GM18867 (cell line): Measurements from ENCODE around the gene CLDN14.

Source experiments
- ATAC-seq: cut with Tn5 transposase; IDR thresholded peaks from one replicate; pipeline ENCODE4 v1.9.1; 2021; ENCODE audit warnings: mild to moderate bottlenecking, moderate library complexity; ENCODE audit not compliant: unreplicated experiment

The CLDN14 gene

DNA sequence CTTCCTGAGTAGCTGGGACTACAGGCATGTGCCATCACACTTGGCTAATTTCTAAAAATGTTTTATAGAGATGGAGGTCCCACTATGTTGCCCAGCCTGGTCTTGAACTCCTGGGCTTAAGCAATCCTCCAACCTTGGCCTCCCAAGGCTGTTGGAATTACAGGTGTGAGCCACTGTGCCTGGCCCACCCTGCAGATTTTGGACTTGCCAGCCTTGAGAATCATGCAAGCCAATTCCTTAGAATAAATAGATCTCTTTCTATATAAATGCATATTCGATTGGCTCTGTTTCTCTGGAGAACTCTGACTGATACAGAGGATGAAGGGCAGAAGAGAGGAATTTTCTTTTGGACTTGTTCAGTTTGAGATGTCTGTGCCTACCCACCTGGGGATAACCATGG lies 6.7 kb downstream of the CLDN14 start:
- no peak for ATAC-seq

DNA sequence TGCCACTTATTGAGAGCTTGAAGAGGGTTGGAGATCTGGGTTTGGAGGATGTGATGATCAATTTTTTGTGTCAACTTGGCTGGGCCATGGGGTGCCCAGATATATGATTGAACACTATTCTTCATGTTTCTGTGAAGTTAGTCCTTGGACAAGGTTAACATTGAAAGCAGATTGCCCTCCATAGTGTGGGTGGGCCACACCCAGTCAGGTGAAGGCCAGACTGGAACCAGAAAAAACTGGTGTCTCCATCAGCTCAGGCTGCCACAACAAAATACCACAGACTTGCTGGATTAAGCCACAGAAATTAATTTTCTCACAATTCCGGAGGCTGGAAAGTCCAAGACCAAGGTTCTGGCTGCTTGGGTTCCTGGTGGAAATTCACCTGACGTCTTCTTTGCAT lies 7.5 kb downstream of the CLDN14 start:
- no peak for ATAC-seq

DNA sequence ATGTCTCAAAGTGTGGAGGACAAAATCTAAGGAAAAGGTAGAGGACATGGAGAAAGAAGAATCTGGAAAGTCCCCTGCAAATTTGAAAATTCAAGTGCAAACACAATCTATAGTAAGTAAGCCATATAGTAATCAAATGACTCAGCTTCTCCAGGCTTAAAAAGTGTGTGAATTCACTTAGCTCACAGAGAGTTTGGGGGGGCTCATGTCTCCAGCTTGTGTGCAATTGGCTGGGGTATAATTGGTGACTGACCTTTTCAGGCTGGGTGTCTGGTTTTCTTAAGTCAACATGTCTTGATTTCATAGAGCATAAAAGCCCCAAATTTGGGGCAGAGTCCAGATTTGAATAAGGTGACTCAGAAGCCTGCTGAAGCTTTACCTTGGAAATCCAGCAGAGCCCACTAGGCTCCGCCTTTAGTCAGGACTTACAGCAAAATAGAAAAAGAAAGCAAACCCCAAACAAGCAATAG lies 8.6 kb downstream of the CLDN14 start:
- ATAC-seq = peak; percentile 66

DNA sequence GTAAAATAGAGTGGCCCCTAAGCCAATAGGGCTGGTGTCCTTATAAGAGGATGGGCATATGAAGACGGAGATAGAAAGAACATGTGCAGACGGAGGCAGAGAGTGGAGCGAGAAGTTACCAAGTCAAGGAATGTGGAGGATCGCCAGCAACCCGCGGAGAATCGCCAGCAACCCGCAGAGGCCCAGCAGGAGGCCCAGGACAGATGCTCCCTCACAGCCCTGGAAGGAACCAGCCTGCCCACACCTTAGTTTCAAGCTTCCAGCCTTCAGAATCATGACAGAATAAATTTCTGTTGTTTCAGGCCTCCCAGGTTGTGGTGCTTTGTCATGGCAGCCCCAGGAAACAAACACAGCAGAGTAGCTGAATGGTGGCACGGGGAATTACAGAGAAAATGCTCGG lies 9.6 kb downstream of the CLDN14 start:
- ATAC-seq = no peak

DNA sequence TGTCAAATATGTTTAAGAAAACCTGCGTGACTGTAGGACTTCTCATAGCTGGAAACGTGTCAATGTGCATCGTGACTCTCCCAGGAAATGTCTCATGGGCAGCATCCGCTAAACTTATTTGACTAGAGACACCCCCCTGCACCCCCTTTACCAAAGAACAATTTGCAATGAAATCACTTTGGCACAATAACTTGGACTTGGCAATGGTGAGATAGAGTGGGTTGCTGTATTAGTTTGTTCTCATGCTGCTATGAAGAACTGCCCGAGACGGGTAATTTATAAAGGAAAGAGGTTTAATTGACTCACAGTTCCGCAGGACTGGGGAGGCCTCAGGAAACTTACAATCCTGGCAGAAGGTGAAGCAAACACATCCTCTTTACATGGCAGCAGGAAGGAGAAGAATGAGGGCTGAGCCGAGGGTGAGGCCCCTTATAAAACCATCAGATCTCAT lies 13.8 kb downstream of the CLDN14 start:
- ATAC-seq = no peak

DNA sequence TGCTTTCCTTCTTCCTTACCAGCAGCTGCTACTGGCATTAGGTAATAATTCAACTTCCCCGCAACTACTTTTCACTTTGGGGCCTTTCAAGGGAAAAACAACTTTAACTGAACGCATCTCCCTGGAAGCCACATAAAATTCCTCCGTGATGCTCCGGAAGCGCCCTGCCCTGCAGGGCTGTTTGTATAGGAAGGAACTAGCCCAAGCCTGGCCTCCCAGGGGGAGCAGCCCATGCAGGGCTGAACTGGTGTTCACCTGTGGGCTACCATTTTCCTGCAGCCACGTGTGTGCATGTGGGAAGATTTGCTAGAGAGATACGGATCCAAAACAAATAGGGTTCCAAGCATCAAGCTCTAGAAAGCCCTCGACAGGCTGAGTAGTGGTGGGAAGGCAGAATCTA lies 14.4 kb downstream of the CLDN14 start:
- no peak for ATAC-seq

DNA sequence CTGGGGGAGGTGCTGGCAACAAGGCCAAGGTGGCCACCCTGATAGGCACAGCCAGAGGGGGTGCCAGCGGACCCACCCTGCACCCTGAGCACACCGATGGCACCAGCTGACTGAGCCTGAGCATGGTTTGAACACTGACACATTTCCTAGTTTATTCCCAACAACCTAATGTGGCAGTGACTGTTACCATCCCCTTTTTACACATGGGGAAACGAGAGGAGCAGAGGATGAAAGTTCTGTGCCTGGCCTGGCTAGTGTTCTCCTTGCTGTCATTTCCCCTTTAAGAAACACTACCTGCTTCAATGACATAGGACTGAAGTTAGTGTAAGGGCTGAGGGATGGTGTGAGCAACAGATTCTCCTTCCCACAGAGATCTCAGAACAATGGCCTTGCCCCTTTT lies 15.3 kb downstream of the CLDN14 start:
- ATAC-seq = no peak

DNA sequence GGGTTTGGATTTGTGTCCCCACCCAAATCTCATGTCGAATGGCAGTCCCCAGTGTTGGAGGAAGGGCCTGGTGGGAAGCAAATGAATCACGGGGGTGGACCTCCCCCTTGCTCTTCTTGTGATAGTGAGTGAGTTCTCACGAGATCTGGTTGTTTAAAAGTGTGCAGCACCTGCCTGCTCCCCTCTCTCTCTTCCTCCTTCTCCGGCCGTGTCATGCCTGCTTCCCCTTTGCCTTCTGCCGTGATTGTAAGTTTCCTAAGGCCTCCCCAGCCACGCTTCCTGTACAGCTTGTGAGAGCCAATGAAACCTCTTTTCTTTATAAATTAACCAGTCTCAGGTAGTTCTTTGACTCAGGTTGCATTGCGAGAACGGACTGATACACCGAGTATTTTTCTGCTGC lies 15.9 kb downstream of the CLDN14 start:
- ATAC-seq = no peak

DNA sequence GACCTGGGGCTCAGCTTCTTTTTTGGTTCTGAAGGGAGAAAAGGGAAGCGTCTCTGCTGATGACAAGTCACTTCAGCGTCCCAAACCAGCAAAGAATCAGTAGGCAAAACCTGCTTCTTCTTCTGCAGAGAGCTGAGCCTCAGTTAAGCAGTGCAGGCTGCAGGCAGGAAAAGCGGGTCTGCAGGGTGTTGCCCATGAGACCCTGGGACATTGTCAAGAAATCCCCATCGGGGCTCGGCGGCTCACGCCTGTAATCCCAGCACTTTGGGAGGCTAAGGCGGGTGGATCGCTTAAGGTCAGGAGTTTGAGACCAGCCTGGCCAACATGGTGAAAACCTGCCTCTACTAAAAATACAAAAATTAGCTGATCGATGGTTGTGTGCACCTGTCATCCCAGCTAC lies 16.7 kb downstream of the CLDN14 start:
- no peak for ATAC-seq

DNA sequence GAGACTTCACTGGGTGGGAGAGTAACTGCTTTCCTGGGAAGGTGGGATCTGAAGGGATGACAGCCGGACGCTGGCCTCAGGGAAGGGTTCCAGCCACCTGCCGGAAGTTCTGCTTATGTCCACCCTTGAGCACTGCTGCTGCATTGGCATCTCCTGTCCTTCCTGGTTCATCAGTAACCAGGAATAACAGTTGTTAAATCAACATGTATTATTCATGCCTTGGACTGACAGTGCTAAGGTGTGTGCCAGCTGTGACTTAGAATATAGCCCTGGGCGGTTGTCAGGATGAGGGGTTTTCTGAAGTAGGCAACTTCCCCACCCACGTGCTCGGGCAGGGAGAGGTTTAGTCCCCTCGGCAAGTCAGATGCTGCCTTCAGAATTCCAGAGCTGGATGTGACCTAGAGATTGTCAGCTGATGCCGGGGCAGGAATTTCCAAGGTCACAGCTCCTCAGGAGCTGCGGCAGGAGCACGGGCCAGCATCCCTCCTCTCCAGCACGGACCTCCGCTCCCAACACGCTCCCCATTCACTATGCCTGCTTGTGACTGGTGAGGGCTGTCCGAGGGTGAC lies 17.9 kb downstream of the CLDN14 start:
- no peak for ATAC-seq

DNA sequence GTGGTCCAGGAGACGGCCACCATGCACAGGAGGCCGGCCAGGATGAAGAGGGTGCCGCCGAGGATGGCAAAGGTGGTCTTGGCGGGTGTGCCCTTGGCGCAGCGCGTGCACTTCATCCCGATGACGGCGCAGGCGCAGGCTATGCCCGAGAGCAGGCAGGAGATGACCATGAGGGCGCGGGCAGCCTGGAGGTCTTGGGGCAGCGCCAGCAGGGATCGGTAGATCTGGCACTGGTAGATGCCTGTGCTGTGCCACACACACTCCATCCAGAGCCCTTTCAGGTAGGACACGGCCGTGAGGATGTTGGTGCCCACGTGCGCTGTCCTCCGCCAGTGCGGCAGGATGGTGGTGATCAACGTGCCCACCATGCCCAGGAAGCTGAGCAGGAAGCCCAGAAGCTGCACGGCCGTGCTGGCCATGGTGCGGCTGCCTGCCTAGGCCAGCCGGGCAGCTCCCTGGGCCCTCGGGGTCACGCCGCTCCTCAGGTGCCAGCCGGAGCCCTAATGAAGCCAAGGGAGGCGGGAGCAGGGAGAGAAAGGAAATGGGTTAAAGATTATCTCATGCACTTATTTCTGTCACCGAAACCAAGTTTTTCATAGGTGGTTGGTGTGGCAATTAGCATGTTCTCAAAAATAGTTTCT lies 18.5 kb downstream of the CLDN14 start:
- ATAC-seq = no peak

DNA sequence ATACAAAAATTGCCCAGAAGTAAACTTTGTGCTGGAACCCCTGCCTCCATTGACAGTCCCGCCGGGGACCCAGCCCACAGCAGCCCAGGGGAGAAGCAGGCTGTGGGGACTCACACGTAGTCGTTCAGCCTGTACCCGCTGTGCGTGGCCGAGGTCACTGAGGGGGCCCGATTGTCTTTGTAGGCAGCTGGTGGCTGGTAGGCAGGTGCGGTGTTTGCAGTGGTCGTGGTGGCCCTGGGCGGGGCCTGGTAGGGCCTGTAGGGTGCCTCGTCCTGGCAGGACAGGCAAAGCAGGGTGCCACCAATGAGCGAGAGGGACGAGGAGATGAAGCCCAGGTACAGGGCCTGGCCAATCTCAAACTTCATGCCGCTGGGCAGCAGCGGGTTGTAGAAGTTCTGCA lies 19.1 kb downstream of the CLDN14 start:
- no peak for ATAC-seq

DNA sequence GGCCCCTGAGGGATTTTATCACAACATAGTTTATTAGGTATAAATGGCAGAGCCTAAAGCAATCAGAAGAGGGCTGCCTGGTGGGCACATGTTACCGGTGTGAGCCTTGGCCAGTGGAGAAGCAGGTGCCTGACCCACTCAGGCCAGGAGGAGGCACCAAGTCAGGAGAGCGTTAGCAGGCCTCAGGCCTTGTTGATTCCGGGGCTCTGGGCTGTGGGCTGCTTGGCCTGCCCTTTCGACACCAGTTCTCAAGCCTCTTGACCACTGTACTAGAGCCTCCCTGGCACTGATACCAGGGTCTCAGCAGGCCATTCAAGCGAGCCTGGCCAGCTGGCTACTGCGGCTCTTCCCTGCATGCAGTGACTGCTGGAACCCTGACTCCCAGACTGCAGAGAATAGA lies 20.8 kb downstream of the CLDN14 start:
- ATAC-seq = no peak

DNA sequence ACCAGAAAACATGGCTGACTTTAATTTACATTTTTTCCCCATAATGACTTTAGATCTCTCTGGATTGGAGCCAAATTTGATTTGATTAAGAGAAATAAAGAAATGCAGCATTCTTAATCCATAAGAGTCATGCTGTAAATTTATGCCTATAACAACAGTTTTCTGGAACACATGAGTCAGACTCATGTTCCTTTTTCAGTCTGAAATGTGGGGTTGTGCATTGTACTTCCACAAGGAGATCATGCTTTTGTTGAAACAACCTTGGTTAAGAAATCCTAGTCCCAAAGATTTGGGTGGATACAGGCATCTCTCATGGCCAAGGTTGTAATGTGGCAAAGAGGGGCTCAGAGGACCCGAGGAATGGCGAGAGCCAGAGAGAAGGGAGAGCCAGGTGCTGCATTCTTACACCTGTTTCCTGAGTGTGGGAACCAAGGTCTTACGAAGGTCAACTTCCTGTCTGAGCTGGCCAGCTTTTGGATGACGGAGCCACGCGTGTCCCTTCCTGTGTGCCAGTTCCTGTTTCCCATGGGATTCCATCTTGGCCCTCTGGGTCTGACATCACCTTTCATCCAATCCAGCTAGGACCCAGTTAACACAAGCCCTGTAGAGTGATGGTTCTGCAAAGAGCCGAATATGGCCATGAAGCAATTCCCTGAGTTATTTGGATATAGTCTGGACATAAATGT lies 23.1 kb downstream of the CLDN14 start:
- no peak for ATAC-seq

DNA sequence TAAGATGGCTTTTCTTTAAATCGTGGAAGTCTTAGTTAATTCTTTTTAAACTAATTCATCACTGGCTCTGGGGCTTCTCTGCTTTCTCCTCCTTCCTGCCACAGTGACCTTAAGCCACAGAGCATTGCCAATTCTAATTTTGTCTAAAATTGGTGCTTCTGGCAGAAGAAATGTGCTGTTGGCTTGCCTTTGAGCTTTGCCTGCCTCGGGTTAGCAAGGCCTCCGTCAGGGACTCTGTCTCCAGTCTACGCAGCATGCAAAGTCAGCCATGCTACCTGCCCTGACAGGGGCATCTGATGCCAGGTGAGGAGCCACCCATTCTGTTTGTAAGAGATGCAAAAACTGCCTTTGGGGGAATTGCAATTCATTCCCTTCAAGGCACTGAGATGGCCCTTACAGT lies 25.2 kb downstream of the CLDN14 start:
- no peak for ATAC-seq

DNA sequence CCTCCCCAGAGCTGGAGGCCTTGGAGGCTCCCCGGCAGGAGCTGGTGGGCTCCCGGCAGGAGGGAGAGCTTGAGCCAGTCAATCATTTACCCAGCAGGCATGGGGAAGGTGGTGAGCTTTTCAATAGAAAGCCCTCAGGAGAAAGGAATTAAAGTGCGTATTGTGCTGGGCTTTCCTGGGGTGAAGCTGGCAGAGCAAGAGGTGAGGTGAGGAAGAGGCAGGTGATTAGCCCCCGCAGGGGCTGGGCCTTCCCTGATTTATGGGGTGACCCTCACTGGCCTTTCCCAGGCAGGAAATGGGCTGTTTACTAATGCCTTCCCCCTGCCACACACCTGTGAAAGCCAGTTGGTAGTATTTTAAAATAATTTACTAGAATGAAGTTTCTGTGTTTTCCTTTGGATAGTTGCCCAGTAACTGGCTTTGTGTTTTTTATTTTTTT lies 25.8 kb downstream of the CLDN14 start:
- no peak for ATAC-seq

DNA sequence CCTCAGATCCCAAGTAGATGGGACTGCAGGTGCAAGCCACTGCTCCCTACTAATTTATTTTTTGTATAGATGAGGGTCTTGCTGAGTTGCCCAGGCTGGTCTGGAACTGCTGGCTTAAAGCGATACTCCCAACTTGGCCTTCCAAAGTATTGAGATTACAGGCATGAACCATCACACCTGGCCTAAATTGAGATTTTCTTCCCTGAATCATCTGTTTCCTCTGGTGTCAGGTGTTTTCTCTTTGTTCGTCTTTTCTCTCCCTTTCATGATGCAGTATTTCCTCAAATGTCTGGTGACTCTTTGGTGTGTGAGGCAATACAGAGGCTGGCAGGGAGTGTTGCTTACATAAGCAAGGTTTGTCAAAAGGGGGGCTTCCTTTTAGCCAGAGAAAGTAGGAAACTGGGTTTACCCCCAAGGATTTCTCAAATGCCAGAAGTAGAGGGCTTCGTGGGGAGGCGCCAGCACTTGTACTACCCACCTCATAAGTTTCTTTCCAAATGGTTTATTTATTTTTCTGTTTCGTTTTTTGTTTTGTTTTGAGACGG lies 27.6 kb downstream of the CLDN14 start:
- ATAC-seq = peak; percentile 51

DNA sequence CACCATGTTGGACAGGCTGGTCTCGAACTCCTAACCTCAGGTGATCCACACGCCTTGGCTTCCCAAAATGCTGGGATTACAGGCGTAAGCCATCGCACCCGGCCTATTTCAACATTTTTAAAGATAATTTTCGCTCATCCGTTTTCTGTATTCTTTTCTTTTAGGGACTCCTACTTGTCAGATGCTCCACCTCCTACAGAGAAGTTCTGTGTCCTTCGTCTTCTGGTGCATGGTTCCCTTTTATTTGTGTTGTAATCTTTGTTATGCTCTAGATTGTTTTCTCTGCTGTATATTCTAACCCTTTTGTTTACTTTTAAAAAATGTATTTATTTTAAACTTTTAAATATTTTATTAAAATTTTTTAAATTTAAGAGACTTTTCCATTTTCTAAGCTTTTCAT lies 28.4 kb downstream of the CLDN14 start:
- ATAC-seq = no peak

DNA sequence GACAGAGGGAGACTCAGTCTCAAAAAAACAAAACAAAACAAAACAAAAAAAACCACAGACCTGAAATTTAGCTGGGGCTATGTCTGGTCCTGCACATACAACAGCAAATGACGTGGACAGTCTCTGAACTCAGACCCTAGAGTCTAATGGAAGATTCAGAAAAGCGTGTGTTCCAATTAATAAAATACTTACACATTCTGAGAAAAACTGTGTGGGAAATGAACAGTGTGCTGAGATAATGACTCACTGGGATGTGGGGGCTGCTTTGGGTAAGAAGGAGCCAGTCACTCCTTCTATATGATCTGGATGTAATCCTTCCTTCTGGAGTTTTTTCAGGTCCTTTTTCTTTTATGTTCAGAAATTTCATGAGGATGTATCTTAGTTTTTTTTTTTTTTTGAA lies 29.4 kb downstream of the CLDN14 start:
- no peak for ATAC-seq

DNA sequence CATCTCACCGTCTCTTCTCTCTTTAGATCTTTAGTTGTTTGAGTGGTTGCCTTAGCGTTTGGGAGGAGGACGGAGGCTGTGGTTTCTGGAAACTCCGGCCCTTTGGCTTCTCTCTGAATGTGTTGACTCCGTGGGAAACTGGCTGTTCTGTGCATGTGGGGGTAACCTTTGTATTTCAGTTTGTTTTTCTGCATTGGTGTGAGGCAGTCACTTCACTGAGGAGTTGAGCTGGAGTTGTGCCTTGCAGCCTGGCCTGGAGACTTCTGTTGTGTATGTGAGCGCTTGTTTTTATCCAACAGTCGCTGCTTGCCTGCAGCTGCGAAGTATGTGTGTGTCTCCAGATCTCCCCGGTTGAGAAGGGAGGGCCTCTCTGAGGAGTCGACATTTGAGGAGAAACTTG lies 33.6 kb downstream of the CLDN14 start:
- ATAC-seq = no peak

DNA sequence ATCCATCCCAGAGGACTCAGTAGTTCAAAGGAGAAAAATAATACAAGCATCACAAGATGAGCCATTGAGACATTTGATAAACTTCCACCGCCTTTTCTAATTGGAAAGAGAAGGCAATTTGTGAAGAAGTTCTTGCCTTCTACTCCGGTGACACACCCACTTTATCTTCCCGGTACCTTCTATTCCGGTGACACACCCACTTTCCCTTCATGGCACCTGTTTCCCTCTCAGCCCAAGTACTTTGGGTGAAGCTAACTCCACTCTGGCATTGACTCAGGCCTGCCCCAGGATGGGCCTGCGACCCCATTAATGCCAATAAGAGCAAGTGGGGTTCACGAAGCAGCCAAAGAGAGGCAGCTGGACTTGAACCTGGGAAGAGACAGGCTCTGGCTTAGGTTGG lies 38.2 kb downstream of the CLDN14 start:
- ATAC-seq = no peak

DNA sequence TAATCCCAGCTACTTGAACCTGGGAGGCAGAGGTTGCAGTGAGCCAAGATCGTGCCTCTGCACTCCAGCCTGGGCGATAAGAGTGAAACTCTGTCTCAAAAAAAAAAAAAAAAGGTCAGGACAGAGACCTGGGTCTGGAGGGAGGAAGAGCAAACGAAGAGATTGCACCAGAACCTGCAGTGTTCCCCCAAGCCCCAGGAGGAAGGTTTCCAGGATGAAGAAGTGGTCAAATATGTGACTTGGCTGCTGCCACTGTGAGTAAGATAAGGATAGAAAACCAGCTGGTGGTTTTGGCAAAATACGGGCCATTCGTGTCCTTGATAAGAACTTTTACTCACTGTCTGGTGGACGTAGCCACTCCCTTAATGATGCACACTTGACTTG lies 42.2 kb downstream of the CLDN14 start:
- ATAC-seq = no peak
